Body of pancreas (tissue), 4 donors: ENCODE data around the gene KIDINS220. TPM values are rescaled to one million over a fixed set of nuclear protein-coding genes. Genes with fewer than 3 reads are reported as not detected.

Experiments
- ATAC-seq: fragments of 150-250 bp; one replicate; pipeline ENCODE4 v1.9.1; 2016
- DNase-seq, 4 donors: peaks; one replicate each; pipeline ENCODE4 v3.0.0-alpha.2; 2019
- H3K27ac ChIP-seq, 4 donors: fragments of 200-600 bp; sonication (generic); 1 replicate in 3 of 4; 2 replicates in 1 of 4; pipeline versions ENCODE4 v1.5.1 to v1.6.1; 2016 to 2019; ENCODE audit warnings: mild to moderate bottlenecking in 1 of 4, mixed read lengths in 1 of 4, moderate library complexity in 1 of 4
- H3K27me3 ChIP-seq, 2 donors: fragments of 200-600 bp; sonication (generic); one replicate each; pipeline ENCODE4 v1.6.0; 2016; ENCODE audit warnings: mild to moderate bottlenecking in 1 of 2
- H3K36me3 ChIP-seq, 2 donors: fragments of 200-600 bp; sonication (generic); replicated peaks in 1 of 2; 2 replicates each; pipeline ENCODE4 v1.5.1; 2016; ENCODE audit warnings: low read depth in 2 of 2; ENCODE audit not compliant: insufficient read depth in 1 of 2
- H3K4me1 ChIP-seq: fragments of 200-600 bp; sonication (generic); one replicate; pipeline ENCODE4 v1.6.0; 2016
- H3K4me3 ChIP-seq, 2 donors: fragments of 200-600 bp; sonication (generic); 1 replicate in 1 of 2; 2 replicates in 1 of 2; pipeline ENCODE4 v1.5.1; 2016 to 2019
- H3K9me3 ChIP-seq, 3 donors: fragments of 200-600 bp; sonication (generic); 1 replicate in 2 of 3; 2 replicates in 1 of 3; pipeline ENCODE4 v1.5.1; 2016
- POLR2A ChIP-seq, 3 donors: fragments of 450-650 bp; IDR thresholded peaks; one replicate each; pipeline ENCODE4 v1.6.1; 2016; ENCODE audit warnings: antibody characterized with exemption in 3 of 3, mild to moderate bottlenecking in 2 of 3
- WGBS, 2 donors: methylation state at CpG; one replicate each; pipeline ENCODE4 v1.1.5; 2017; 5-methylcytosine and 5-hydroxymethylcytosine counted together
- intact Hi-C: fragments of 100-400 bp; cut with DNase I; formaldehyde crosslinking; loops from one replicate; pipeline ENCODE4 v1.15.1; 2023
- total RNA-seq, 2 donors: library from RNA; depleted of rRNA; stranded (reverse); fragments of >200 nt; gene quantifications; one replicate each; pipeline ENCODE4 v1.1.0, GENCODE V29; 2016
- TF ChIP-seq, protein P1 (sequence below), 7 experiments: fragments of 450-650 bp in 4 of 7; fragments of 200-600 bp in 3 of 7; sonication (generic) in 3 of 7; IDR thresholded peaks; one replicate each; pipeline ENCODE4 v1.5.1; 2016 to 2019; ENCODE audit warnings: antibody characterized with exemption in 7 of 7

The KIDINS220 gene
- total RNA-seq, 2 donors from 2014 or later, result 43.6 to 45.2 TPM

DNA sequence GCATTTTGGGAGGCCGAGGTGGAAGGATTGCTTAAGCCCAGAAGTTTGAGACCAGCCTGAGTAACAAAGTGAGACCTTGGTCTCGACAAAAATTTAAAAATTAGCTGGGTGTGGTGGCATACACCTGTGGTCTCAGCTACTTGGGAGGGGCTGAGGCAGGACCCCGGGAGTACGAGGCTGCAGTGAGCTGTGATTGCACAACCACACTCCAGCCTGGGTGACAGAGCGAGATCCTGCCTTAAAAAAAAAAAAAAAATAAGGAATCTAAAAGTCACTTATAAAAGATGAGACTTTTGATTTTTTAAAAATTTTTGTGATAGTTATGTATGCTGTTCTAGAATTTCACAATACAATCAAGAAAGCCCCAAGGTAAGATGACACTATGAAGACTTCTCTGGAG lies 122.4 kb downstream of the KIDINS220 start:
- Histone ChIP-seq H3K4me3 (no peak overlapping the region), H3K27ac (no peak overlapping the region), H3K9me3 (peaks cover 0 to 6% (median 0%) of the 10 kb centered on the region in 3 donors), H3K4me1 (no peaks in the 10 kb centered on the region), H3K27me3 (no peaks in the 10 kb centered on the region), H3K36me3 (no peaks in the 10 kb centered on the region)
- ATAC-seq (no peak), DNase-seq (no peak)
- intact Hi-C loops, result no loop called here
- 84 to 89% methylated on average over 5 of the region's 5 CpGs for WGBS, 2 donors
- no peak for TF ChIP-seq POLR2A (IDR thresholded peaks at IDR 0.05)
- TF ChIP-seq, protein P1, sequence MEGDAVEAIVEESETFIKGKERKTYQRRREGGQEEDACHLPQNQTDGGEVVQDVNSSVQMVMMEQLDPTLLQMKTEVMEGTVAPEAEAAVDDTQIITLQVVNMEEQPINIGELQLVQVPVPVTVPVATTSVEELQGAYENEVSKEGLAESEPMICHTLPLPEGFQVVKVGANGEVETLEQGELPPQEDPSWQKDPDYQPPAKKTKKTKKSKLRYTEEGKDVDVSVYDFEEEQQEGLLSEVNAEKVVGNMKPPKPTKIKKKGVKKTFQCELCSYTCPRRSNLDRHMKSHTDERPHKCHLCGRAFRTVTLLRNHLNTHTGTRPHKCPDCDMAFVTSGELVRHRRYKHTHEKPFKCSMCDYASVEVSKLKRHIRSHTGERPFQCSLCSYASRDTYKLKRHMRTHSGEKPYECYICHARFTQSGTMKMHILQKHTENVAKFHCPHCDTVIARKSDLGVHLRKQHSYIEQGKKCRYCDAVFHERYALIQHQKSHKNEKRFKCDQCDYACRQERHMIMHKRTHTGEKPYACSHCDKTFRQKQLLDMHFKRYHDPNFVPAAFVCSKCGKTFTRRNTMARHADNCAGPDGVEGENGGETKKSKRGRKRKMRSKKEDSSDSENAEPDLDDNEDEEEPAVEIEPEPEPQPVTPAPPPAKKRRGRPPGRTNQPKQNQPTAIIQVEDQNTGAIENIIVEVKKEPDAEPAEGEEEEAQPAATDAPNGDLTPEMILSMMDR (IDR thresholded peaks at IDR 0.05), result no peak

DNA sequence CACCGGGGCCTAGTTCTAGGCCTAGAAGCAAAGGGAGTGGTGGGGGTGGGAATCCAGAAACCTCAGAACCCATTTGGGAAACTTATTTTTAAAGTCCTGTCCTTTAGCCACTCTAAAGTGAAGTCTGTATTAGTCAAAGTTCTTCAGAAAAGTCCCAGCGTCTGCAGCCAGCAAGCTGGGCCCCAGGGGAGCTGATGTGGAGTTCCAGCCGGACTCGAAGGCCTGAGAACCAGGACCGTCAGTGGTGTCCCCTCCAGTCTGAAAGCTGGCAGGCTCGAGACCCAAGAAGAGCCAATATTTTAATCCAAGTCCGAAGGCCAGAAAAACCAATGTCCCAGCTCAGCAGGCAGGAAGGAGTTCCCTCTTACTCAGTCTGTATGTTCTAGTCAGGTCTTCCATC lies 123.1 kb downstream of the KIDINS220 start:
- TF ChIP-seq POLR2A (IDR thresholded peaks at IDR 0.05), result no peak
- TF ChIP-seq, protein P1 (IDR thresholded peaks at IDR 0.05), result no peak
- ATAC-seq (no peak), DNase-seq (no peak)
- Histone ChIP-seq H3K9me3 (peaks cover 0 to 6% (median 0%) of the 10 kb centered on the region in 3 donors), H3K27me3 (no peaks in the 10 kb centered on the region), H3K36me3 (no peaks in the 10 kb centered on the region), H3K4me3 (no peak overlapping the region), H3K27ac (no peak overlapping the region), H3K4me1 (no peaks in the 10 kb centered on the region)
- intact Hi-C loops, result no loop called here
- WGBS, 2 donors, result 85 to 89% methylated on average over 7 of the region's 7 CpGs

GRCh38 chr2:8710951-8711350 lies 126.5 kb downstream of the KIDINS220 start:
- Histone ChIP-seq H3K36me3 (no peaks in the 10 kb centered on the region), H3K27ac (no peak overlapping the region), H3K27me3 (no peaks in the 10 kb centered on the region), H3K9me3 (peaks cover 0 to 4% (median 0%) of the 10 kb centered on the region in 3 donors), H3K4me3 (no peak overlapping the region), H3K4me1 (no peaks in the 10 kb centered on the region)
- intact Hi-C loops, result no loop called here
- ATAC-seq, result no peak
- TF ChIP-seq, protein P1 (IDR thresholded peaks at IDR 0.05), result no peak
- TF ChIP-seq POLR2A (IDR thresholded peaks at IDR 0.05), result no peak
- DNase-seq, result no peak
- WGBS, 2 donors, result 68 to 74% methylated on average over 3 of the region's 3 CpGs

- no peaks in the 10 kb centered on the region for H3K9me3 ChIP-seq
- no peaks in the 10 kb centered on the region for H3K36me3 ChIP-seq
- no peak overlapping the region for H3K4me3 ChIP-seq
- no peak for DNase-seq
- 83 to 85% methylated on average over 14 of the region's 14 CpGs for WGBS, 2 donors
- no peaks in the 10 kb centered on the region for H3K27me3 ChIP-seq
- intact Hi-C loops, result no loop called here
- H3K4me1 ChIP-seq, result no peaks in the 10 kb centered on the region
- ATAC-seq, result no peak
- TF ChIP-seq POLR2A (IDR thresholded peaks at IDR 0.05), result no peak
- TF ChIP-seq, protein P1 (IDR thresholded peaks at IDR 0.05), result no peak
- H3K27ac ChIP-seq, result no peak overlapping the region
Measured at GRCh38 chr2:8709611-8710010, 127.8 kb downstream of the KIDINS220 start.

DNA sequence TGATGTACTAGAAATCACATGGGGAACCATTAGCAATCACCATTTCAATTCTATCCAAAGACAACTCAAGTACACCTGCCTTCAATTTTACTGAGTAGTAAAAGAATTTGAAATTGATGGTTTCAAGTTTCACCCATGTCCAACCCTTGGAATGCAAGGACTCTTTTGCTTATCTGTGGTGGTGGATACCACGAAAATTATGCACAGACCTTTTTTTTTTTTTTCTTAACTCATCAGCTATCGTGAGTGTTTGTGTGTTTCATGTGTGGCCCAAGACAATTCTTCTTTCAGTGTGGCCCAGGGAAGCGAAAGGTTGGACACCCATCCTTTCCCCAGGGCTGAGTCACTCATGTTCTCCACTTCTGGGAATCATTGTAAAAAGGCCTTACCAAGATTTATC lies 132.5 kb downstream of the KIDINS220 start:
- intact Hi-C loops, result no loop called here
- H3K4me1 ChIP-seq, result no peaks in the 10 kb centered on the region
- no peak for DNase-seq

More for the DNA sequence above, 132.5 kb downstream of the KIDINS220 start:
- Histone ChIP-seq H3K9me3 (no peaks in the 10 kb centered on the region), H3K4me3 (no peak overlapping the region), H3K27ac (no peak overlapping the region), H3K36me3 (no peaks in the 10 kb centered on the region), H3K27me3 (no peaks in the 10 kb centered on the region)
- no peak for TF ChIP-seq POLR2A (IDR thresholded peaks at IDR 0.05)
- TF ChIP-seq, protein P1 (IDR thresholded peaks at IDR 0.05), result no peak
- WGBS, 2 donors, result 52 to 55% methylated on average over 3 of the region's 3 CpGs
- no peak for ATAC-seq
